ENCODE measurements around the gene PUS7L.

GRCh38 chr12:43805149-43805859 lies 46.7 kb upstream of the PUS7L start:
- no peak for TF ChIP-seq CTCF (conservative IDR thresholded peaks at IDR 0.05 in 1 of 2, IDR thresholded peaks at IDR 0.05 in 1 of 2; ENCODE audit: extremely low read depth in 1 of 2, insufficient read depth in 1 of 2, low read depth in 1 of 2, low read length in 2 of 2)
- no peak for TF ChIP-seq EZH2 (IDR thresholded peaks at IDR 0.05; ENCODE audit: borderline replicate concordance, low read length)
